Testis (tissue), 5 donors: ENCODE measurements around the gene LRRC47. TPM values are rescaled to one million over a fixed set of nuclear protein-coding genes. Genes with fewer than 3 reads are reported as not detected.

Source experiments
- DNase-seq: peaks from one replicate; pipeline ENCODE4 v3.0.0-alpha.2; 2019
- H3K27ac ChIP-seq, 2 donors: fragments of 200-600 bp; sonication (generic); one replicate each; pipeline ENCODE4 v1.5.1; 2019
- H3K27me3 ChIP-seq: fragments of 200-600 bp; sonication (generic); one replicate; pipeline ENCODE4 v1.5.1; 2019
- H3K36me3 ChIP-seq: fragments of 200-600 bp; sonication (generic); one replicate; pipeline ENCODE4 v1.5.1; 2017; ENCODE audit warnings: low read depth; ENCODE audit errors: missing control alignments
- H3K4me1 ChIP-seq: fragments of 200-600 bp; sonication (generic); one replicate; pipeline ENCODE4 v1.5.1; 2019
- H3K4me3 ChIP-seq, 2 donors: fragments of 200-600 bp; sonication (generic); one replicate each; pipeline ENCODE4 v1.5.1; 2017 to 2019
- H3K9me3 ChIP-seq: fragments of 200-600 bp; sonication (generic); one replicate; pipeline ENCODE4 v1.5.1; 2017
- CTCF ChIP-seq, 3 experiments: fragments of 450-650 bp in 2 of 3; fragments of 200-600 bp in 1 of 3; sonication (generic) in 1 of 3; IDR thresholded peaks; one replicate each; pipeline ENCODE4 v1.5.1; 2016 to 2019; ENCODE audit warnings: antibody characterized with exemption in 3 of 3, mild to moderate bottlenecking in 2 of 3, moderate library complexity in 1 of 3
- POLR2A ChIP-seq: fragments of 450-650 bp; IDR thresholded peaks from one replicate; pipeline ENCODE4 v1.6.1; 2017; ENCODE audit warnings: antibody characterized with exemption, mild to moderate bottlenecking, moderate library complexity
- WGBS, 2 donors: methylation state at CpG; one replicate each; pipeline ENCODE4 v1.1.5; 2018; 5-methylcytosine and 5-hydroxymethylcytosine counted together
- intact Hi-C: fragments of 100-400 bp; cut with DNase I; formaldehyde crosslinking; loops from one replicate; pipeline ENCODE4 v1.15.1; 2023; ENCODE audit warnings: low total_unique reads
- long read RNA-seq, 2 donors: transcript quantifications; one replicate each; lab custom pipeline, GENCODE V29; 2026
- polyA plus RNA-seq: library from polyadenylated mRNA; stranded (reverse); fragments of 350-450 nt; fragmentation: Illumina TruSeq; extraction: RNeasy Lipid Tissue Mini Kit (QIAGEN cat#74804); gene quantifications from one replicate; pipeline ENCODE4 v1.2.3, GENCODE V29; 2014; ENCODE audit warnings: low read depth, low replicate concordance; ENCODE audit not compliant: insufficient read depth
- total RNA-seq, 2 donors: library from RNA; depleted of rRNA; stranded (reverse); fragments of >200 nt; gene quantifications; one replicate each; pipeline ENCODE4 v1.2.3, GENCODE V29; 2016

LRRC47 gene
- total RNA-seq (10 to 100 TPM; 45.9 to 46.6 TPM), polyA plus RNA-seq (27.6 TPM)
- long read RNA-seq, donor 1, full-length matches to known transcripts: 18 of 18 reads
- long read RNA-seq, donor 1, partial matches to known transcripts: 0 of 18 reads
- long read RNA-seq, donor 1, other reads (novel, unspliced or antisense): 0 of 18 reads
- long read RNA-seq, donor 2, full-length matches to known transcripts: 21 of 26 reads
- long read RNA-seq, donor 2, partial matches to known transcripts: 5 of 26 reads
- long read RNA-seq, donor 2, other reads (novel, unspliced or antisense): 0 of 26 reads

GRCh38 chr1:3796215-3797061 is at the start of gene LRRC47:
LRRC47 (minus strand) TSS chr1:3796498; CDS start chr1:3796476, 22 bp downstream.
- peak within 1 kb of the TSS; percentile 87 to 97 for H3K4me3 ChIP-seq
- no peaks in the 10 kb centered on the region for H3K9me3 ChIP-seq
- peaks cover 26% of the 10 kb centered on the region for H3K4me1 ChIP-seq
- no peak for TF ChIP-seq POLR2A
- TF ChIP-seq CTCF (IDR thresholded peaks at IDR 0.05): peak in 1 of 3 experiments; percentile 5
- DNase-seq: peak; percentile 97
- intact Hi-C loops: no loop called here
- no peaks in the 10 kb centered on the region for H3K27me3 ChIP-seq
- 3 to 7% methylated on average over 21 to 39 of the region's 60 CpGs for WGBS, 2 donors
- no peaks in the 10 kb centered on the region for H3K36me3 ChIP-seq
- no peak within 1 kb of the TSS for H3K27ac ChIP-seq

GRCh38 chr1:3842912-3843311 is 46.6 kb upstream of the LRRC47 start:
- no peak for TF ChIP-seq POLR2A
- TF ChIP-seq CTCF (IDR thresholded peaks at IDR 0.05): no peak
- H3K36me3 ChIP-seq: no peaks in the 10 kb centered on the region
- no peak overlapping the region for H3K27ac ChIP-seq
- no peak for DNase-seq
- no peaks in the 10 kb centered on the region for H3K4me1 ChIP-seq
- H3K9me3 ChIP-seq: no peaks in the 10 kb centered on the region
- intact Hi-C loops: no loop called here
- H3K4me3 ChIP-seq: no peak overlapping the region
- WGBS, 2 donors: 92 to 97% methylated on average over 9 of the region's 9 CpGs
- no peaks in the 10 kb centered on the region for H3K27me3 ChIP-seq

GRCh38 chr1:3841491-3841890 is 45.2 kb upstream of the LRRC47 start:
- no peaks in the 10 kb centered on the region for H3K36me3 ChIP-seq
- 94 to 97% methylated on average over 7 of the region's 7 CpGs for WGBS, 2 donors
- intact Hi-C loops: no loop called here
- TF ChIP-seq POLR2A (no peak), CTCF (IDR thresholded peaks at IDR 0.05) (no peak)
- no peak overlapping the region for H3K4me3 ChIP-seq
- no peak overlapping the region for H3K27ac ChIP-seq
- no peaks in the 10 kb centered on the region for H3K9me3 ChIP-seq
- H3K27me3 ChIP-seq: no peaks in the 10 kb centered on the region
- no peak for DNase-seq
- no peaks in the 10 kb centered on the region for H3K4me1 ChIP-seq

- DNase-seq: no peak
- H3K27ac ChIP-seq: no peak overlapping the region
- H3K4me3 ChIP-seq: no peak overlapping the region
- no peaks in the 10 kb centered on the region for H3K9me3 ChIP-seq
- H3K27me3 ChIP-seq: no peaks in the 10 kb centered on the region
- no peaks in the 10 kb centered on the region for H3K4me1 ChIP-seq
- intact Hi-C loops: no loop called here
- WGBS, 2 donors: 93 to 95% methylated on average over 11 of the region's 11 CpGs
- TF ChIP-seq POLR2A (no peak), CTCF (IDR thresholded peaks at IDR 0.05) (no peak)
- no peaks in the 10 kb centered on the region for H3K36me3 ChIP-seq
Observed at GRCh38 chr1:3838788-3839187, 42.5 kb upstream of the LRRC47 start.
